Measurements from ENCODE around the gene PLK2. TPM values are rescaled to one million over a fixed set of nuclear protein-coding genes. Genes with fewer than 3 reads are reported as not detected.

Gene PLK2
- total RNA-seq, 2 donors from 2014 or later, result 9.7 to 16.4 TPM

GRCh38 chr5:58490402-58491050 is 30.6 kb upstream of the PLK2 start:
- TF ChIP-seq CTCF (conservative IDR thresholded peaks at IDR 0.05), result no peak
- no peaks in the 10 kb centered on the region for H3K9me3 ChIP-seq (ENCODE audit: control insufficient read depth, low read length)
- no peak overlapping the region for H3K4me3 Mint-ChIP-seq
- H3K4me3 ChIP-seq (ENCODE audit: low read length), result no peak overlapping the region
- H3K9ac ChIP-seq (ENCODE audit: extremely low read depth, low read length, poor library complexity, severe bottlenecking), result no peak overlapping the region
- no peak for DNase-seq
- H3K27me3 Mint-ChIP-seq (ENCODE audit: insufficient read depth), result no peaks in the 10 kb centered on the region
- H3K27ac ChIP-seq (ENCODE audit: low read depth, low read length), result no peak overlapping the region
- peaks cover 14% of the 10 kb centered on the region for H3K4me1 Mint-ChIP-seq
- H3K4me1 ChIP-seq (ENCODE audit: control insufficient read depth, insufficient read depth, low read length), result no peaks in the 10 kb centered on the region
- H3K36me3 Mint-ChIP-seq (ENCODE audit: low read depth), result no peaks in the 10 kb centered on the region
- H3K27ac Mint-ChIP-seq, result no peak overlapping the region
- H3K36me3 ChIP-seq (ENCODE audit: control insufficient read depth, insufficient read depth, low read length), result no peaks in the 10 kb centered on the region
- H3K9me3 Mint-ChIP-seq, result no peaks in the 10 kb centered on the region
- WGBS, 2 experiments (ENCODE audit: insufficient coverage in 1 of 2, insufficient read length in 1 of 2), result 81 to 100% methylated on average over 2 to 3 of the region's 4 CpGs
- H3K27me3 ChIP-seq (ENCODE audit: control insufficient read depth, insufficient read depth, low read length, poor library complexity, severe bottlenecking), result no peaks in the 10 kb centered on the region

- Mint-ChIP-seq H3K27ac (no peak overlapping the region), H3K4me3 (no peak overlapping the region), H3K9me3 (no peaks in the 10 kb centered on the region), H3K36me3 (ENCODE audit: low read depth) (no peaks in the 10 kb centered on the region), H3K4me1 (peaks cover 13% of the 10 kb centered on the region), H3K27me3 (ENCODE audit: insufficient read depth) (no peaks in the 10 kb centered on the region)
- no peak for DNase-seq
- no peaks in the 10 kb centered on the region for H3K4me1 ChIP-seq (ENCODE audit: control insufficient read depth, insufficient read depth, low read length)
- no peak for TF ChIP-seq CTCF (conservative IDR thresholded peaks at IDR 0.05)
- H3K4me3 ChIP-seq (ENCODE audit: low read length), result no peak overlapping the region
- no peak overlapping the region for H3K27ac ChIP-seq (ENCODE audit: low read depth, low read length)
- WGBS, 2 experiments (ENCODE audit: insufficient coverage in 1 of 2, insufficient read length in 1 of 2), result 94% methylated on average over 1 of the region's 1 CpG; no CpG with 5 or more reads in 1 of the 2 experiments
- no peaks in the 10 kb centered on the region for H3K36me3 ChIP-seq (ENCODE audit: control insufficient read depth, insufficient read depth, low read length)
- no peaks in the 10 kb centered on the region for H3K27me3 ChIP-seq (ENCODE audit: control insufficient read depth, insufficient read depth, low read length, poor library complexity, severe bottlenecking)
- H3K9me3 ChIP-seq (ENCODE audit: control insufficient read depth, low read length), result no peaks in the 10 kb centered on the region
- no peak overlapping the region for H3K9ac ChIP-seq (ENCODE audit: extremely low read depth, low read length, poor library complexity, severe bottlenecking)
Observed at GRCh38 chr5:58486290-58486689, 26.4 kb upstream of the PLK2 start.

- H3K4me3 Mint-ChIP-seq, result no peak overlapping the region
- H3K9ac ChIP-seq (ENCODE audit: extremely low read depth, low read length, poor library complexity, severe bottlenecking), result no peak overlapping the region
- no peaks in the 10 kb centered on the region for H3K27me3 Mint-ChIP-seq (ENCODE audit: insufficient read depth)
- H3K36me3 ChIP-seq (ENCODE audit: control insufficient read depth, insufficient read depth, low read length), result no peaks in the 10 kb centered on the region
- H3K9me3 Mint-ChIP-seq, result no peaks in the 10 kb centered on the region
- H3K4me1 Mint-ChIP-seq, result no peaks in the 10 kb centered on the region
- no peak for DNase-seq
- H3K4me3 ChIP-seq (ENCODE audit: low read length), result no peak overlapping the region
- H3K27ac ChIP-seq (ENCODE audit: low read depth, low read length), result no peak overlapping the region
- no peaks in the 10 kb centered on the region for H3K4me1 ChIP-seq (ENCODE audit: control insufficient read depth, insufficient read depth, low read length)
- H3K27ac Mint-ChIP-seq, result no peak overlapping the region
- no peaks in the 10 kb centered on the region for H3K9me3 ChIP-seq (ENCODE audit: control insufficient read depth, low read length)
- TF ChIP-seq CTCF (conservative IDR thresholded peaks at IDR 0.05), result no peak
- 79 to 93% methylated on average over 3 to 4 of the region's 4 CpGs for WGBS, 2 experiments (ENCODE audit: insufficient coverage in 1 of 2, insufficient read length in 1 of 2)
- no peaks in the 10 kb centered on the region for H3K36me3 Mint-ChIP-seq (ENCODE audit: low read depth)
- no peaks in the 10 kb centered on the region for H3K27me3 ChIP-seq (ENCODE audit: control insufficient read depth, insufficient read depth, low read length, poor library complexity, severe bottlenecking)
Observed at GRCh38 chr5:58484505-58484904, 24.6 kb upstream of the PLK2 start.
